Measurements from ENCODE around the gene GLA.

DNA sequence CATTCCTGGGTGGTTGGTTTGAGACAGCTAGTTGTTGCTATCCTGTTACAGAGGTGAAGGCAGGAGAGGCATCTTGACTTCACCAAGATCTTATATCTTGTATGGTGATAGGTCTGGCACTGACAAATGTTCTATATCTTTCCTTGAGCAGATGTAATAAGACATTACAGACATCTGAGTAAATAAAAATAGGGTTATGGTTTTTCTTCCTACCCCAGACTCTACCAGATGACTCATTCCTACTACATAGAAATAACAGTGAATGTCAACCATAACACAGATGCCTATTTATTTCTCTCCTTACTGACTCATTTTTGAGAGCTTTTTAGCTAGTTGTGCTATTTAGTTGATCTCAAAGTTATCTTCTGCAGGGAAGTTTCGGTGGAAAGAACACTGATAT, 22.2 kb upstream of the GLA start:
- no peak for TF ChIP-seq POLR2AphosphoS5 (IDR thresholded peaks at IDR 0.05; ENCODE audit: low read depth, low read length)
- TF ChIP-seq POLR2A (IDR thresholded peaks at IDR 0.05; ENCODE audit: low read depth, low read length): no peak
- no peak for TF ChIP-seq TAF1 (IDR thresholded peaks at IDR 0.05; ENCODE audit: low read depth, low read length)
- TF ChIP-seq PAX5 (IDR thresholded peaks at IDR 0.05; ENCODE audit: insufficient read depth, low read length, severe bottlenecking): no peak
